AG04449 (cell line): ENCODE measurements around the gene NPNT.

Experiments
- CTCF ChIA-PET: fragments of 350-600 bp; formaldehyde crosslinking; extraction: SDS; loops from one replicate; lab custom pipeline; 2021; ENCODE audit warnings: antibody characterized with exemption; lab: Yijun Ruan, JAX
- POLR2A ChIA-PET: fragments of 400-600, 350-600 bp; formaldehyde crosslinking; extraction: SDS; loops from one replicate; lab custom pipeline; 2020; ENCODE audit warnings: antibody characterized with exemption, inconsistent platforms; lab: Yijun Ruan, JAX
- DNase-seq: peaks from one replicate; pipeline ENCODE4 v3.0.0-alpha.2; 2010; ENCODE audit warnings: low read depth, low spot score
- H3K4me3 ChIP-seq: 2 replicates; pipeline ENCODE4 v1.5.1; 2011; ENCODE audit warnings: low read depth, mild to moderate bottlenecking, control low read depth, low read length
- CTCF ChIP-seq: IDR thresholded peaks from one replicate; pipeline ENCODE4 v1.5.1; 2011; ENCODE audit warnings: mild to moderate bottlenecking, moderate library complexity, low read length, control low read depth, inconsistent platforms; ENCODE audit not compliant: insufficient read depth; ENCODE audit errors: missing control alignments

NPNT gene

GRCh38 chr4:105963461-105964400, 68.5 kb downstream of the NPNT start:
- DNase-seq, result no peak
- ChIA-PET POLR2A (no interaction called here), CTCF (no interaction called here)
- H3K4me3 ChIP-seq, result no peak overlapping the region
- TF ChIP-seq CTCF, result no peak

GRCh38 chr4:105965183-105965800, 70.0 kb downstream of the NPNT start:
- ChIA-PET CTCF (no interaction called here), POLR2A (no interaction called here)
- H3K4me3 ChIP-seq, result no peak overlapping the region
- DNase-seq, result no peak
- no peak for TF ChIP-seq CTCF

GRCh38 chr4:105966051-105966450, 70.8 kb downstream of the NPNT start:
- POLR2A ChIA-PET, result no interaction called here

GRCh38 chr4:105967058-105967658, 71.9 kb downstream of the NPNT start:
- no peak for DNase-seq
- CTCF ChIA-PET, result no interaction called here

More at GRCh38 chr4:105966051-105966450, 70.8 kb downstream of the NPNT start:
- no peak for TF ChIP-seq CTCF
- CTCF ChIA-PET, result no interaction called here
- no peak overlapping the region for H3K4me3 ChIP-seq
- DNase-seq, result peak; percentile 74

GRCh38 chr4:105969575-105969974, 74.3 kb downstream of the NPNT start:
- DNase-seq, result no peak
- H3K4me3 ChIP-seq, result no peak overlapping the region
- CTCF ChIA-PET, result no interaction called here
- POLR2A ChIA-PET, result no interaction called here
- no peak for TF ChIP-seq CTCF

More at GRCh38 chr4:105967058-105967658, 71.9 kb downstream of the NPNT start:
- POLR2A ChIA-PET, result no interaction called here
- no peak for TF ChIP-seq CTCF
- H3K4me3 ChIP-seq, result no peak overlapping the region

- no peak for TF ChIP-seq CTCF
- DNase-seq, result no peak
- ChIA-PET CTCF (no interaction called here), POLR2A (no interaction called here)
- H3K4me3 ChIP-seq, result no peak overlapping the region
Measured at GRCh38 chr4:105970371-105970770, 75.1 kb downstream of the NPNT start.
